Stimulated activated CD4-positive, alpha-beta T cell treated with anti-CD3 and anti-CD28 coated beads, Interleukin-15, amount 100 ng/mL, for 1 hour (primary cell): Measurements from ENCODE around the gene FAM221A.
"Not testable (repeated sequence)": the region's sequence is repeated elsewhere in the genome, so short reads cannot be mapped to it uniquely, and the experiment has no call there.

Experiments used
- DNase-seq, 2 donors: peaks; one replicate each; pipeline ENCODE4 v3.0.0-alpha.2; 2020; ENCODE audit warnings: low read depth in 1 of 2, low spot score in 1 of 2

Gene FAM221A, protein sequence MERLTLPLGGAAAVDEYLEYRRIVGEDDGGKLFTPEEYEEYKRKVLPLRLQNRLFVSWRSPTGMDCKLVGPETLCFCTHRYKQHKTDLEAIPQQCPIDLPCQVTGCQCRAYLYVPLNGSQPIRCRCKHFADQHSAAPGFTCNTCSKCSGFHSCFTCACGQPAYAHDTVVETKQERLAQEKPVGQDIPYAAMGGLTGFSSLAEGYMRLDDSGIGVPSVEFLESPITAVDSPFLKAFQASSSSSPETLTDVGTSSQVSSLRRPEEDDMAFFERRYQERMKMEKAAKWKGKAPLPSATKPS

DNA sequence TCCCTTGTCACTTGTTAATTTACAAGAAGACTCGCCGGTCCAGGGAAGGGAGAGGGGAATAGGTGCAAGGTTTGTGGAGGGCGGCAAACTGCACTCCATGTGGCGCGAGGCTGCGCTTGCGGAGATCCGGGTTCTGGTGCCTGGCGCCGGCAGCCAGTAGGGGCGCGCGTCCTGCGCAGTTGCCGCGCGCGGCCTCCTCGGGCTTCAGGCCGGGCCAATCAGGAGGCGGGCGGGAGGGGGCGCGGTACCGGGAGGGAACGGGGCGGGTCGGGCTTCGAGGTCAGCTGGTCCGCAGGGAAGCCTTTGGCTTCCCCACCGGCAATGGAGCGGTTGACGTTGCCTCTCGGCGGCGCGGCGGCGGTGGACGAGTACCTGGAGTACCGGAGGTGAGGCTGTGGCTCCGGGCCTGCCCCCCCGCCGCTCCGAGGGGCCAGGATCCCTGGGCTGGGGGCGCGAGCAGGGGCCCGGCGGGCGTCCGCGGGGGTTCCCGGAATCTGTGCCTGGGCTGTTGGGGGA lies at the start of gene FAM221A:
TSS of gene FAM221A (plus strand) at position 302 of the 516 bp plus-strand sequence. CDS start at position 322, 20 bp downstream.
- peak; percentile 54 to 74 for DNase-seq

DNA sequence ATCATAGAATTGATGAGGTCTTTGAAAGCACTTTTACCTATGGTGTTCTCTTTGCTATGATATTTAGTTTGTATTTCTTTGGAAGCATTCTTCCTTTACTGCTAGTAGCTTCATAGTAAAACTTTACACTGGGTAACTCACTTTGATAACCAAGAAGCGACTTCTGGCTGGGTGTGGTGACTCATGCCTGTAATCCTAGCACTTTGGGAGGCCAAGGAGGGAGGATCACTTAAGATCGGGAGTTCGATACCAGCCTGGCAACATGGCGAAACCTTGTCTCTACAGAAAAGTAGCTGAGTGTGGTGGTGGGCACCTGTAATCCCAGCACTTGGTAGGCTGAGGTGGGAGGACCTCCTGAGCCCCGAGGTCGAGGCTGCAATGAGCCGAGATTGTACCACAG lies 46.6 kb upstream of the FAM221A start:
- DNase-seq = no peak

- DNase-seq = no peak
These were observed 34.2 kb upstream of the FAM221A start for GRCh38 chr7:23645822-23646221.

GRCh38 chr7:23653942-23654341 lies 26.1 kb upstream of the FAM221A start:
- no peak for DNase-seq

DNA sequence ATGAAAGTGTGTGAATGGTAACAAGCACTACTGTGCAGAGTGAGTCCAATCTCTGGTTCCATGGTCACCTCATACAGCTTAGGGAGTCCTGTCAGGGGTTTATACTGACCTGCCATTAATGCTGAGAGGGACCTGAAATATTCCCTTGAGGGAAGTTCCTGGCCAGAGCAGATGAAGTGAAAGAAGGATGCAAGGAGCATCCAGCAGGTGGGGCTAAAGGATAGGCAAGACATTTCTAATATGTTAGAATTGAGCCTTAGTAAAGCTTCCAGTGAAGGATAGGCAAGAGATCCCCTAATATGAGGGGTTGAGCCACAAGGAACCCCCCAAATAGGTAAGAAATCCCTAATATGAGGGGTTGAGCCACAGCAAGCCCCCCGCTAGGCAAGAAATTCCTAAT lies 25.5 kb upstream of the FAM221A start:
- no peak for DNase-seq

GRCh38 chr7:23655433-23655832 lies 24.6 kb upstream of the FAM221A start:
- no peak for DNase-seq

- no peak for DNase-seq
These were observed 21.1 kb upstream of the FAM221A start for GRCh38 chr7:23658831-23659427.

DNA sequence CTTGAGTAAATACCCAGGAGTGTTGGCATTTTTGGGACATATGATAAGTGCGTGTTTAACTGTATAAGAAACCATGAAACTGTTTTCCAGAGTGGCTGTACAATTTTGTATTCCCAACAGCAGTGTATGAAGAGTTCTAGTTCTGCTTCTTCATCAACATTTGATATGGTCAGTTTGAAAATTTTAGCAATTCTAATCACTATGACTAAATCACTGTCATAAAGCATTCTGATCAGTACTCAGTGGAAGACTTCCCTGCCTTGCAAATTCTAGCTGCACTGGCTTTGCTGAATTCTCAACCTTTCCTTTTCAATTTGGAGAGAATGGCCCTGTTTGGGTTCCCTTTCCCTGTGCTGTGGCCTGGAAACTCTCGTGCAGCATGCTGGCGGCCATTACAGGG lies 18.6 kb upstream of the FAM221A start:
- no peak for DNase-seq

DNA sequence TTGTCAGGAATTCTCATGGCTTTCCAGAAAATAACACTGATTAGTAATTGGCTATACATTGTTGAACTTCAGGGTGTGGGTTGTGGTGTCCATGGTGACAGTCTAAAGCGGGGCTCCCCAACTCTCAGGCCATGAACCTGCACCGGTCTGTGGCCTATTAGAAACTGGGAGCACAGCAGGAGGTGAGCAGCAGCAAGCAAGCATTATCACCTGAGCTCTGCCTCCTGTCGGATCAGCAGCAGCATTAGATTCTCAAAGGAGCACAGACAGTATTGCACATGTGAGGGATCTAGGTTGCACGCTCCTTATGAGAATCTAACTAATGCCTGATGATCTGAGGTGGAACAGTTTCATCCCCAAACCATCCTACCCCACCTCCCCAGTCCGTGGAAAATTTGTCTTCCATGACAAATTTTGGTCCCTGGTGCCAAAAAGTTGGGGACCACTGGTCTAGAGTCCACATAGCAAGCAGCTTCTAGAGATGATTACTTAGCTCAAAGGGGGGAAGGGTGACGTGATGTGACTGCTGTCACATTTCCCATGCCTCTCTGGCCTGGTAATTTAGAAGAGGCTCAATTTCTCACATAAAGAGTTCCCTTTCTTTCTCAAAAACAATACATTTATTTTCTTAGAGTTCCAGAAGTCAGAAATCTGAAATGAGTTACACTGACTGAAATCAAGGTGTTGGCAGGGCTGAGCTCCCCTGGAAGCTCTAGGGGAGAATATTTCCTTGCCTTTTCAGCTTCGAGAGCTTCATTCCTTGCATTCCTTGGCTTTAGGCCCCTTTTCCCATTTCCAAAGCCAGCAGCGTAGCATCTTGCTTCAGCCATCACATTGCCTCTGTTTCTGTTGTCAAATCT lies 17.6 kb upstream of the FAM221A start:
- DNase-seq = no peak

DNA sequence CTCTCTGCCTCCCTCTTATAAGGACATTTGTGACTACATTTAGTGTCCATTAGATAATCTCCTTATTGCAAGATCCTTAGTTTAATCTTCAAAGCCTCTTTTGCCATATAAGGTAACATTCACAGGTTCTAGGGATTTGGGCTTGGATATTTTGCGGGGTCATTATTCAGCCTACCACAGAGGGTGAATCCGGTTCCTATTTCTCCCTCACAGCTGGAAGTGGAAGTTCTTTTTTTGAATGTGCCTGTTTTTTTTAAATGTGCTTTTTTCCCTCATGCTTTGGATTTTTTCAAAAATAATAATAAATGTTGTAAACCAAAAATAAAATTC lies 17.1 kb upstream of the FAM221A start:
- DNase-seq = no peak

DNA sequence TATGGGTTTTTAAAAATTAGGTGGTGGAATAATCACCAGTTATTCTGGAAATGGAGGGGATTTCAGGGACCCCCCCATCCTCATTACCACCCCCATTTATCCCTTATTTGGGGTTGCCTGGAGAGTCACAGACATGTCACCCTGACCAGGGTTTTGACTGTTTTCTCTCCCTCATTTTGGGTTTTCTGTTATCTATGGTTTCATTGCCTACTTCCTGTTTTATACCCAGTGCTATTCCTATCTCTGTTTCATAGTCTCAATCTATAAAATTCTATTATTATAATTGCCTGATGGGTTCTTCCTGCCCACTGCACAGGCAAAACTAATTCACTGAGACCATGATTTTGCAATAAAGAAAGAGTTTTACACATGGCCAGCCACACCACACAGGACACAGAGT lies 15.9 kb upstream of the FAM221A start:
- DNase-seq = no peak

DNA sequence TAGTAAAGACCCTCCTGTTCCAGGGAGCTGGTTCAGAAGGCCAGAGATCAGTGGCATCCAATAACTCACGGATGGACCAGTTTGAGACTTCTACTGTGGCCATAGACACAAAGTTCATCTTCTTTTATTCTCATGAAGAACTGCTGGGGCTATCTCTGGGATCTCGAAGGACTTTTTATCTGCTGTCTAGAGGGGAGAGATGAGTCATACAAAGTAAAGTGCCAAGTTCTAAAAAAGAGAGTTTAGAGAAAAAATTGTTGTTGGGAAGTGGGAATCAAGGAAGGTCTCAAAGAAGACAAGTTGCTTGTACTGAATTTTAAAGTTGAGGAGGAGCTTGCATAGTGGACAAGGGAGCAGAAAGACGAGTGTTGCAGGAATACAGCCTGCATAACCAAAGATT lies 8.0 kb upstream of the FAM221A start:
- no peak for DNase-seq

GRCh38 chr7:23680414-23681405 lies 711 bp downstream of the FAM221A start:
- DNase-seq = peak; percentile 6 to 11

- not testable (repeated sequence) for DNase-seq
These were observed 4.0 kb downstream of the FAM221A start for GRCh38 chr7:23684041-23684440.

GRCh38 chr7:23685731-23686130 lies 5.7 kb downstream of the FAM221A start:
- DNase-seq = no peak

- no peak for DNase-seq
These were observed 7.0 kb downstream of the FAM221A start for GRCh38 chr7:23687011-23687410.

DNA sequence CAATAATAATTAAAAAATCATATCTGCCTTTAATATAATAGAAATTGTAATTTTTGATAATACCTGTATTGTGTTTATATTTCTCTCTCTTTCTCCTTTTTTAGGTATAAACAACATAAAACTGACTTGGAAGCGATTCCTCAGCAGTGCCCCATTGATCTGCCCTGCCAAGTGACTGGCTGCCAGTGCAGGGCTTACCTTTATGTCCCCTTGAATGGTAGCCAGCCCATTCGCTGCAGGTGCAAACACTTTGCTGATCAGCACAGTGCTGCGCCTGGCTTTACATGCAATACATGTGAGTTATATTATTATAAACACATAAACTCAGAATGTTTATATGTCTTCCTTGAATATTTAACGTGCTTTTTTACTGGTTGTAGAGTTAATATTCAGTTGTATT lies 9.2 kb downstream of the FAM221A start:
- no peak for DNase-seq

GRCh38 chr7:23691320-23691719 lies 11.3 kb downstream of the FAM221A start:
- no peak for DNase-seq

DNA sequence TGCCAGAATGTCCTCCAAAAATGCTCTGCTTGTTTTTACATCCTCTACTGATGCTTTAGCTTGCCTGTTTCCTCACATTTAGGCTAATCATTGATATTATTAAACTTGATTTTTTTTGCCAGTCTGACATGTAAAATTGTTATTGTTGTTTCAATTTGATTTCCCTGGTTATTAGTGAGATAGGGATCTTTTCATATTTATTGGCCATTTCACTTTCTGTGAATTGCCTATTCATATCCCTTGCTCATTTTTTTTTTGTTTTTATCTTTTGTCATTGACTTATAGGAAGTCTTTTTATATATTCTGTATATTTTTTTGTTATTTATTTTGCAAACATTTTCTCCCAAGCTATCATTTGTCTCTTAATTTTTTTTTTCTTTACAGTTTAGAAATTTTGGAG lies 13.2 kb downstream of the FAM221A start:
- DNase-seq = no peak

- DNase-seq = peak; percentile 16 to 33
These were observed 17.0 kb downstream of the FAM221A start for GRCh38 chr7:23696916-23697441.
